SK-N-MC (cell line): ENCODE measurements around the gene LPAR1.

Experiments used
- EZH2 ChIP-seq: fragments of 200-600 bp; sonication (generic); IDR thresholded peaks from one replicate; pipeline ENCODE4 v1.6.1; 2017; ENCODE audit warnings: antibody characterized with exemption
- FOXP2 ChIP-seq: optimal IDR thresholded peaks from 2 replicates; pipeline ENCODE3; 2011; ENCODE audit warnings: mild to moderate bottlenecking, moderate library complexity; ENCODE audit not compliant: insufficient read depth; ENCODE audit errors: extremely low read length, control extremely low read depth
- POLR2AphosphoS5 ChIP-seq: IDR thresholded peaks from 2 replicates; pipeline ENCODE4 v1.6.1; 2012; ENCODE audit warnings: mild to moderate bottlenecking, low read depth, low read length, borderline replicate concordance

GRCh38 chr9:111068383-111068730 lies 30.1 kb upstream of the LPAR1 start:
- no peak for TF ChIP-seq EZH2
- TF ChIP-seq POLR2AphosphoS5 = no peak
- no peak for TF ChIP-seq FOXP2
